GM18858 (cell line): ENCODE data around the gene ANP32B.
"Not testable (repeated sequence)": the region's sequence is repeated elsewhere in the genome, so short reads cannot be mapped to it uniquely, and the experiment has no call there.

Source experiments
- ATAC-seq: cut with Tn5 transposase; IDR thresholded peaks from one replicate; pipeline ENCODE4 v1.9.1; 2021; ENCODE audit not compliant: unreplicated experiment

ANP32B gene

DNA sequence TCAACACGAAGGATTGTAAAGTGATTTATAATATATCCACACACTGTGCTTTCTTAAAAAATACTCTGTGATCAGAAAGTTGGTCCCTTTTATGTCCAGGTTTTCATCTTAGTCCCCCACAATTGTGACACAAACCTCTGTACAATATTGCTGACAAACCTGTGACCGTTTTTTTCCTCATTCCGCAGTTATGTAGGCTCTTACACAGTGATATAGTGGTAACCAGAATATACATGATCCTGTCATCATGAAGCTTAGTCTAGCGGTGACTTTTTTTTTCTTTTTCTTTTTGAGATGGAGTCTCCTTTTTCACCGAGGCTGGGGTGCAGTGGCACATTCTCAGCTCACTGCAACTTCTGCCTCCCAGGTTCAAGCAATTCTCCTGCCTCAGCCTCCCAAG is 8.7 kb downstream of the ANP32B start:
- ATAC-seq = no peak

DNA sequence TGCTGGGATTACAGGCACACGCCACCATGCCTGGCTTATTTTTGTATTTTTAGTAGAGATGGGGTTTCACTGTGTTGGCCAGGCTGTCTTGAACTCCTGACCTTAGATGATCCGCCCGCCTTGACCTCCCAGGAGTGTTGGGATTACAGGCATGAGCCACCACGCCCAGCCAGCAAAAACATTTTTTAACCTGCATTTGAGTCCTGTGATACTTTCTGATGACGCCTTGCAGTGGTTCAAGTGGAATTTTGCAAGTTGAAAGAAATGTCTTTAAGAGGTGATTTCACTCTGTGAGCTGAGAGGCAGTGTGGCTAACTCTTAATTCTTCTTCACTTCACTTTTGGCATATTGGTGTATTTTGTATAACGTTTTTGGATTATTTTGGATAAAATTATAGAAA is 9.1 kb downstream of the ANP32B start:
- no peak for ATAC-seq

DNA sequence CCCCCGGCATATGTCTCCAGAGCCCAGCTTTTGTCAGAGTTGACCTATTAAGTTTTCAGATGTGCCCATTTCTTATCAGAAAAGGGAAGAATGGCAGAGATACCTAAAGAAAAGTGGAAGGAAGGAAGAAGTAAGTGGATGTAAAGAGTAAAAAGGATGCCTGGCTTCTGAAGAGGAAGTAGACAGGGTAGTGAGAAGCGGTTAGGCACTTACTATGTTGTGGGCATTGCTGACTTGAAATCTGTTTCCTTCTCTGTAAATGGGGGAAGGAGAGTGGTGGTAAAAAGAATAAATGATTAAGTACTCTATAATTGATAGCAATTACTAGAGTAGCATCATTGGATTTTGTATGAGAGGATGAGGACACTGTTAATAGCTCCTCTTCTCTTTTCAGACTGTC is 9.9 kb downstream of the ANP32B start:
- no peak for ATAC-seq

DNA sequence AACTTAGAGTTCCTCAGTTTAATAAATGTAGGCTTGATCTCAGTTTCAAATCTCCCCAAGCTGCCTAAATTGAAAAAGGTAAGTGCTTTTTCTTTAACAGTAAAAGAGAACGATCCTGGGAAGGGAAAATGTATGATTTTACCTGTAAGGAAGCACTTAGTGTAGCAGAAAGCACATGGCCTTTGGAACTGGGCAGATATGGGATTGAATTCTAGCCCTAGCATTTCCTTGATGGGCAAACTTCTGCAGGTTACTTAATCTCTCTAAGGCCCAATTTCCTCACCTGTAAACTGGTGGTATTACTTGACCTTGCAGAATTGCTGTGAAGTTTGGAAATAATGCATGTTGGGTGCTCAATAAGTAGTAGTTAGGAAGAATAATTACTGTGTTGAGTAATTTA is 11.6 kb downstream of the ANP32B start:
- no peak for ATAC-seq

DNA sequence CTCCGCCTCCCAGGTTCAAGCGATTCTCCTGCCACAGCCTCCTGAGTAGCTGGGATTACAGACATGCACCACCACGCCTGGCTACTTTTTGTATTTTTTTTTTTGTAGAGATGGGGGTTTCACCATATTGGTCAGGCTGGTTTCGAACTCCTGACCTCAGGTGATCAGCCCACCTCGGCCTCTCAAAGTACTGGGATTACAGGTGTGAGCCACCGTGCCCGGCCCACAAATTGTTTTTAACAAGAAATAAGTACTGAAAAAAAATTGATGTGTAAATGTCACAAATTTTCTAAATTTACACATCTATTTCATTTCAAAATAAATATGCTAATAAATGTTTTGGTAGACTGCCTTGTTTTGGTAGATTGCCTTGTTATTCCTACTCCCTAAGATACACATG is 13.5 kb downstream of the ANP32B start:
- not testable (repeated sequence) for ATAC-seq

DNA sequence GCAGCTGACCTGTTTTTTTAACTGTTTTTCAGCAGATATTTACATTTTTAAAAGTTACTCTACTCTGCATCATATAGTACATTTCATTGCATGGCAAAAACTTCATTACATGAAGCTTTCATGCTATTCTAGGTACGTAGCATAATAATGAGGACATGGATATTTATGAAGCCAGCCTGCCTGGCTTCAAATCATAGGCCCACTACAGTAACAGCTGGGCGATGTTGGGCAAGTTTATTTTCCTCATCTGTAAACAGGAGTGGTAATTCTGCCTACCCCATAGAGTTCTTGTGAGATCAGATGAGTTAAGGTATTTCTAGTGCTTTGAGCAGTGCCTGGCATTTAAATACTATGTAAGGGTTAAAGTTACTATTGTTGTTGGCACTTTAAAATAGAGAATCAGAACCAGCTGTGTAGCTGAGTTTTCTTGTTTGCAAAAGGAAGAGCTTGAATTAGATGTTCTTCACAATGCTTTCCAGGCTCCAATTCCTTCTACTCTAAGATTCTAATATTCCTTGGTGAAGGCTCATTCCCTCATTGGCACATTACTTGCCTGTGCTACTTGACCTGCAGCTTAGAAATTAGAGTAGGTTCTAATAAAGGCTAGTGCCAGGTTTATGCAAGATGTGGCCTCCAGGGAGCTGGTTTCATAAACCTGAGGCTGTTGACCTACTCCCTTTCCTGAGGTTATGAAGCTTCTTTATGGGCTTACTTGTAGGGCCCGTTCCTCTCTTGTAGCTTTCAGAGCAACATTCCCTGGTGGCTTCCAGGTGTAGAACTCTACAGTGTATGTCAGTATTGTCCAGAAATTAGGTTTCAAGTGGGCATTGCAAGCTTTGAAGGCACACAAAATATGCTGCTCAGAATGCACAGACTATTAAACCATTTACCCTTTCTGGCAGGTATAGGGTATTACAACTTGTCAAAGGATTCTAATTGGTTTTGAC is 14.5 kb downstream of the ANP32B start:
- no peak for ATAC-seq

DNA sequence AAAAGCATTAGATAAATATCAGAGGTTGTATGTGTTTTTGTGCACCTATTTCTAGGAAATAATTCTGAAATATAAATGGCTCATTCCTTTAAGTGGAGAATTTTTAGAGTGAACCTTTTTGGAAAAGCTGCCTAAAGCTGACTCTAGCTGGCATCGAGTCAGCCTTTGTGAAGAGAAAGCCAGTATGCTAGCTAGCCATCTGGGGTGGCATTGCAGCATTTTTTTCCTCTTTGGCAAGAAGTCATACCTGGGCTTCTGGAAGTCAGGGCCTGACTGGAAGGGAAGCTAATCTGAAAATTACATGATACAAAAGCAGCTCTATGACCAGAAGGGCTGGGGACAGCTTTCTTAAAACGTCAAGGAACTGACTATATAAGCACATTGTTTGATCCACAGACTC is 19.7 kb downstream of the ANP32B start:
- no peak for ATAC-seq

DNA sequence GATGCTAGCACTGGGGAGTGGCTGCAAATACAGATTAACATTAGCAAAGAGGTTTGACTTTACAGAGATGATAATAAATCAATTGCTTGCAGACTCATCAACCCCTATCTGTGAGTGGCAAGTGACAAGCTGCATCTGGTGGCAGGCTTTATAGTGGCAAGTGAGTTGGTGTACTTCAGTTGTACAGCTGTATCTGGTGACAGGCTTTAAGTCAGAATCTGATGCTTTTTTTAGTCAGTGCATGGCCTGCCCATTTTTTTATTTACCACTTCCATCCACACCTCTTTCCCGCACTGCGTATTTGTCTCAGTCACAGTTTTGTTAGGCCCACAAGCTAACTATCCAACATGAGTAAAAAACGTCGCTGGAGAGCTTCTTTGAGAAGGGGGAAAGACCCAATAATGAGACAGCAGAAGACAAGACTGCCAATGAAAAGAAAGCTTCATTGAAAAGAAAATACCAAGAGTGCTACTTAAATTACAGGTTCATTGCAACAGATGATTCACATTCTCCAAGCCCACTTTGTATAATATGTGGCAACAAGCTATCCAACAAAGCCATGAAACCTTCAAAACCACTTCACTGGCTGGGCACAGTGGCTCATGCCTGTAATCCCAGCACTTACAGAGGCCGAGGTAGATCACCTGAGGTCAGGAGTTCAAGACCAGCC is 23.1 kb downstream of the ANP32B start:
- no peak for ATAC-seq

DNA sequence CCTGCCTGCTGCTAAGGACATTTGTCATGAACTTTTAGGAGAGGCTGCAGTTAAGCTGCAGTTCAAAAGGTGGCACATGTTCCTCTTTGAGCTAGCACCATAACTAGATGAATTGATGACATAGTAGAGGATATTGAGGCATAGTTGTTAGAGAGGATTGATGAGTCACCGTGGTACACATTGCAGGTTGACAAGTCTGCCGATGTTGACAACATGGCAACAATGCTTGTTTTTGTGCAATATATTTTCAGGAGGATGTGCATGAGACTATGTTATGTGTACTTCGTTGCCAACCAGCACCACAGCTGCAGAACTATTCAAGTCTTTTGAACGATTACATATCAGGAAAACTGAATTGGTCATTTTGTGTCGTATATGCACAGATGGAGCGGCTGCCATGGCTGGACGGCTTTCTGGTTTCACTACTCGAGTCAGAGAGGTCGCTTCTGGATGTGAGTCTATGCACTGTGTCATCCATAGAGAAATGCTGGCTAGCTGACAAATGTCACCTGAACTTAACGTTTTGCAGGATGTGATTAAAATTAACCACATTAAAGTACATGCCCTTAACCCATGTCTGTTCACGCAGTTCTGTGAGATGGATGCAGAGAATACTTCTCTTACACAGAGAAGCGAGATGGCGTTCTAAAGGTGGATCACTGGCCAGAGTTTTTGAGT is 24.2 kb downstream of the ANP32B start:
- ATAC-seq = no peak

DNA sequence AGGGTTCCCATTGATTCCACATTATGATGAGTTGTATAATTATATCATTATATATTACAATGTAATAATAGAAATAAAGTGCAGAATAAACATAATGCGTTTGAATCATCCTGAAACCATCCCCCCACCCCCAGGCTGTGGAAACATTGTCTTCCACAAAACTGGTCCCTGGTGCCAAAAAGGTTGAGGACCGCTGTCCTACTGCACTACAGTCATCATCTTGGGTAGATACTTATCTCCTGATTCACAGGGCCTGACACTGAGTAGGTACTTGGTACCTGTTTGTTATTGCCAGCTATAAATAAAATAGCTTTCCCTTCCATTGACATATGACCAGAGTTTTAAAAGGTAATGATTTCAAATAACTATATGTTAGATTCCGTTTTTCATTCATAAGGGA is 25.6 kb downstream of the ANP32B start:
- no peak for ATAC-seq

DNA sequence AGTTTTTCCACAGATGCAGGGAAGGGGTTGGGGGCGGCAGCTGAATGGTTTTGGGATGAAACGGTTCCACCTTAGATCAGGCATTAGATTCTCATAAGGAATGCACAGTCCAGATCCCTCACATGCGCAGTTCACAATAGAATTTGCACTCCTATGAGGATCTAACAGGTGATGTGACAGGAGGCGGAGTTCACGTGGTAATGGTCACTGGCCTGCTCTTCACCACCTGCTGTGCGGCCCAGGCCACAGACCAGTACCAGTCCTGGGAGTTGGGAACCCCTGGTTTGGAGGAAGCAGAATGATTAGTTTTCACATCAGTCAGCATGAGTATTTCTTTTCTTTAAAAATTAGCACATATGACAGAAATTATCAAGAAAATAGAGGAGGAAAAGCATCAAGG is 26.3 kb downstream of the ANP32B start:
- no peak for ATAC-seq

DNA sequence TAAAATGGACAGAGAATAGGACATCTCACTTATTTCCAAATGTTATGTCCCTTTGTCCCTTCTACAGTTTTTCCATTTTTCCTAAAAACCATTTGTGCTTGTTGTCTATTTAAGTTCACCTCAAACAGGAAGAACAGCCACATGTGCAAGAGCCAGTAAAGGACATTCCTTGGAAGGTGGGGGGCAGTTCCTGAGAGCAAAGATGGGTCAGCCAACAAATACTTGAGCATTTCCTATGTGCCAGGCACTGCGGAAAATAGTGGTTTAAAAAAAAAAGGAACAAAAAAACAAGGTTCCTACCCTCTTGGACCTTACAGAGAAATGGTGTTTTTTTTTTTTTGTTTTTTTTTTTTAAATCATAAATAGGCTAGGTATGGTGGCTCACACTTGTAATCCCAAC is 26.8 kb downstream of the ANP32B start:
- ATAC-seq = no peak

DNA sequence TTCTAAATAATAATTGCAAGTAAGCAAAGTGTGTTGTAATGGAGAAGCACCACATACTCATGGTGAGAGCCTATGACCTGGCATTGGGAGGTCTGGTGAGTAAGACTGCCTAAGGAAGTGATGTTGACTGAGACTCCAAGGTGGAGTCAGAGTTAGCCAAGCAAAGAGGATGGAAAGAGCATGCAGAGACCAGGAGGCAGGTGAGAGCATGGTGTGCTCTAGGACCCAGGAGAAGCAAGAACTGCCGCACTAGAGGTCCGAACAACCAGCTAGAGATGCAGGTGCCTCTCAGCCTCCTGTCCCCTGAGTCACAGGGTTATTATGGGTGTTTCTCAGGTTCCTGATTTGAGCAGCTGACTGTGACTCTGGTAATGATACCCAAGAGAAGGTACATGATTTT is 27.3 kb downstream of the ANP32B start:
- peak; percentile 84 for ATAC-seq

DNA sequence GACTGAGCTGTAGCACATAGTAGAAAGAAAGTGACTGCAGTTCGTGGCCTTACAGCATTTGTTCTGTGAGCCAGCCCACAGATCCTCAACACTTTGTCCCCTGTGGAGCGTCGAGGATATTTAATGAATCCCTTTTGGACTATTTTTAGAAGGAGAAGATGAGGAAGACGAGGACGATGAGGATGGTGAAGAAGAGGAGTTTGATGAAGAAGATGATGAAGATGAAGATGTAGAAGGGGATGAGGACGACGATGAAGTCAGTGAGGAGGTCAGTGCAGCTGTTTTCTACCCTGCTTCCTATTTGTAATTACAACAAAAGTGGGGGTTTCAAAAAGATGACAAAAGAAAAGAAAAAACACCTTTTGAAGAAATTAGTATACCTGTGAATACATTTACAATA is 28.0 kb downstream of the ANP32B start:
- no peak for ATAC-seq

DNA sequence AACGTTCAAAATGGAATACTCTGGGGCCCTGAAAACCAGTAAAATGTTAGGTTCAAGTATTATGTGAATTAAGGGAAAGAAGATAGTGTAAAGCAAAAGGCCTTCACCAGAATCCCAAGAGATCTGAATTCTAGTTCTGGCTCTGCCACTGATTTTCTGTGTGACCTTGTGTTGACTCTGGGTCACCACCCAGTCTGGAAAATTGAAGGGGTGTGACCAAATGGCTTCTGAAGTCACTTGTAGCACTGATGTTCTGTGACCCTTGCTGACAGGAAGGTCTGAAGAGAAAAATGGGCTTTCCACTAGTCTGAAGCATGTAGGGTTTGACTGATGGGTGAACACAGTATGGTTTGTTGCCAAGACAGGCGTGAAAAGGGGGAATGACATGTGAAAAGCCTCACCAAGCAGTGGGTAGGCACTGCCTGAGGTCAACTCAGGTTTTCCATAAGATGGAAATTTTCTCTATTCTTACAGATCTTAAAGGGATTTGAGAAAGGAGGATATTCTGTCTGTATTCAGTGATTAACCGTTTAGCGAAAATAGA is 33.1 kb downstream of the ANP32B start:
- ATAC-seq = no peak

DNA sequence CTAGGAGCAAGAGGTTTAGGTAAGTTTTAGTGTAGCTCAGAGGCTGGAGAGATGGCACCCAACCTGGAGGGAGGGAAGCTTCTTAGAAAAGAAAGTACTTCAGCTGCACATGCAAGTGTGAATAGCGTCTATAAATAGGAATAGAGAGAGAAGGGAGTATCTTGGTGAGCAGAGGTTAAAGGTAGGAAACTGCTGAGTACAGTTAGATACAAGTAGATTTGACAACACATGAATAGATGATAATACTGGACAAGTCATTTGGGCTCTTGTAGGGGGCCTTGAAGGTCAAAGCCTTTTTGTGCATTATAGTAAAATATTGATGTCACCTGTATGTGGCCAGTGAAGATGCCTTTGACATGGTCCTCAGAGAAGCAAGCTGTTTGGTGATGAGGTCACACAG is 34.2 kb downstream of the ANP32B start:
- no peak for ATAC-seq

DNA sequence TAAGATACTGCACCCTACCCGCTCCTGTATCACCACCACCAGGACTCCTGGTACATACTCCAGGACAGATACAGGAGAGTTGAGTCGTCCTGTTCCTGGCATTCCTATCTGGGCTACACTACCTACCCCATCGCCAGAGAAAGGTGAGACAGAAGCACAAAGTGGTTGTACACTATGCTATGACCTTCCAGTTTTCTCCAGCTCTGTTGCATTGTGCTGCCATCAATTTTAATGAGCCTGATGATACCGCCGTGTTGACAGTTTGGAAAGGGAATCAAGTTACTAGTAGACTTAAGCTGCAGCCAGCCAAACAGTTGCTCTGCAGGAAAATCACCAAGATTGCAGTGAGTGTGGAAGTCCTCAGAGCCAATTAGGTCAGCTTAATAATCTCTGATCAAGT is 35.2 kb downstream of the ANP32B start:
- no peak for ATAC-seq

DNA sequence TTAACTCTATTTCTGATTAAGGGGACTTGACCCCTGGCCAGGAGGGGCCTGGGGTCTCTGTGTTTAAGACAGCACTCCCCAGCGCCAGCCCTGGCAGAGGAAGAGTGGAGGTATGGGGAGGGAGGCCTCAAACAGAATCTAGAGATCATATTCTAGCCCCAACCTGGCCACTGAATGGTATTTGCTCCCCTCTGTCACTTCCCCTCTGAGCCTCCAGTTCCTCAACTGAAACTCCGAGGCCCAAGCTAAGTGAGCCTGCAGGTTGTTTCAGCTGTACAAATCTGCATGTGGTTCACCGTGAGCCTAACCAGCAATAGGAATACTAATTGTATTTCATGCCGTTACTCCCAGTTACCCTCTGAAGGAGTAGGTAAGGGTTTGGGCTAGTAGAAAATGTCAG is 36.0 kb downstream of the ANP32B start:
- no peak for ATAC-seq

DNA sequence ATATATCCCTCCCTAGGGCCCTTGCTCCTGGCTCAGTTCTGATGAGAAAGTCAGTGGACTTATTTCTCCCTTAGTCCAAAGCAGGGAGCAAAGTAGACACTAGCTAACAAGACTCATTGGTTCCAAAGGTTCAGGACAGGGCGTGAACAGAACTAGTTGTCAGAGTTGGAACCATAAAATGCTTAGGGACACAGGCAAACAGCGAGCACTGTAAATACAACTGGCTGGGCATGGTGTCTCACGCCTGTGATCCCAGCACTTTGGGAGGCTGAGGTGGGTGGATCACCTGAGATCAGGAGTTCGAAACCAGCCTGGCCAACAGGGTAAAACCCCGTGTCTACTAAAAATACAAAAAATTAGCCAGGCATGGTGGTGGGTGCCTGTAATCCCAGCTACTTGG is 36.7 kb downstream of the ANP32B start:
- not testable (repeated sequence) for ATAC-seq

DNA sequence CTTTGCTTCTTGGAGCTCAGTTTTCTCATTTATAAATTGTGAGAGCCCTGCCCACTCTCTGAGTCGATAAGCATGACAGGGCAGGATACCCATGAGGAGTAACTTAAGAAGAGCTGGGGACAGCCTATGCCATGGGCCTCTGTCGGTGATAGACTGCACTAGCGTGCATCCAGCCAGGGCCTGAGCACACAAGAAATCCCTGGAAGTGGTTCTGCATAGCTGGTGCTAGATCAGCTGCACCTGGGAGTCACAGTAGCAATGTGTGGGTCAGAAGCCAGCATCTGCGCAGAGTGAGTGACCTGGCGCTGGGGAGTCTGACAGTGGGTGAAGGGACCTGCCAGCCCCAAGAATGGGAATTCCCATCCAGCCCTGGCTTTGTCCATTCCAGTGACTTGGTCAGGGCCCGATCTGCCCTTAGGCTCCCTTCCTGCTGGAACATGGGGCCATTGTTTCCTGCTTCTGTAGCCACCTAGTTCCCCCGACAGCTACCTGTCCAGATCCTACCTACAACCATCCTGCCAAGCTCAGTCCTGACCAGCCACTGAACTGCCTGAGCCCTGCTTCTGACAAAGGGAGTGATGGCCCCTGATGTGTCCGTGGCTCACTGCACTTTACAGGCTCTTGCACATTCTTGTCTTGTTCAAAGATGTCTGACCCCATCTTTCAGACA is 37.5 kb downstream of the ANP32B start:
- no peak for ATAC-seq
